GM23338 (cell line): Measurements from ENCODE around the gene DRICH1. TPM values are rescaled to one million over a fixed set of nuclear protein-coding genes. Genes with fewer than 3 reads are reported as not detected.

ENCODE experiments used
- ATAC-seq: fragments of 200-7000 bp; cut with Tn5 transposase; 3 replicates; pipeline ENCODE4 v1.9.1; 2020
- DNase-seq: peaks from one replicate; pipeline ENCODE4 v3.0.0-alpha.2; 2015; ENCODE audit warnings: low spot score
- H2AFZ ChIP-seq: fragments of 200-600 bp; sonication (generic); 2 replicates; pipeline ENCODE4 v1.8.0; 2016; ENCODE audit warnings: antibody characterized with exemption, mild to moderate bottlenecking, moderate library complexity
- H3F3A ChIP-seq: fragments of 200-600 bp; sonication (generic); replicated peaks from 2 replicates; pipeline ENCODE4 v1.8.0; 2017; ENCODE audit warnings: antibody characterized with exemption, mixed run types, low read depth
- H3K27ac ChIP-seq: fragments of 200-600 bp; sonication (generic); 2 replicates; pipeline ENCODE4 v1.6.1; 2016; ENCODE audit warnings: low read depth
- H3K27me3 ChIP-seq: fragments of 200-600 bp; sonication (generic); 2 replicates; pipeline ENCODE4 v1.8.0; 2016; ENCODE audit warnings: mild to moderate bottlenecking, mixed run types, moderate library complexity; ENCODE audit not compliant: insufficient read depth
- H3K36me3 ChIP-seq: fragments of 200-600 bp; sonication (generic); 2 replicates; pipeline ENCODE4 v1.8.0; 2016; ENCODE audit warnings: mild to moderate bottlenecking; ENCODE audit not compliant: insufficient read depth
- H3K4me1 ChIP-seq: fragments of 200-600 bp; sonication (generic); 2 replicates; pipeline ENCODE4 v1.8.0; 2016; ENCODE audit warnings: mild to moderate bottlenecking, moderate library complexity; ENCODE audit not compliant: insufficient read depth
- H3K4me2 ChIP-seq: fragments of 200-600 bp; sonication (generic); 2 replicates; pipeline ENCODE4 v1.7.1; 2017; ENCODE audit warnings: mixed run types
- H3K4me3 ChIP-seq: fragments of 200-600 bp; sonication (generic); 2 replicates; pipeline ENCODE4 v1.6.1; 2016; ENCODE audit warnings: mixed run types
- H3K79me2 ChIP-seq: fragments of 200-600 bp; sonication (generic); replicated peaks from 2 replicates; pipeline ENCODE4 v1.8.0; 2017; ENCODE audit warnings: mild to moderate bottlenecking; ENCODE audit not compliant: insufficient read depth
- H3K9me2 ChIP-seq: fragments of 200-600 bp; sonication (generic); 2 replicates; pipeline ENCODE4 v1.8.0; 2017; ENCODE audit not compliant: insufficient read depth
- H4K20me1 ChIP-seq: fragments of 200-600 bp; sonication (generic); replicated peaks from 2 replicates; pipeline ENCODE4 v1.8.0; 2017; ENCODE audit warnings: mild to moderate bottlenecking; ENCODE audit not compliant: insufficient read depth
- H3K27ac Mint-ChIP-seq: 2 replicates; pipeline ENCODE4 v1.8.0; 2020; ENCODE audit warnings: inconsistent platforms, mild to moderate bottlenecking, moderate library complexity, mixed read lengths
- H3K27me3 Mint-ChIP-seq: 3 replicates; pipeline ENCODE4 v1.8.0; 2022; ENCODE audit warnings: low read depth, mild to moderate bottlenecking, moderate library complexity, mixed read lengths, inconsistent platforms; ENCODE audit not compliant: insufficient read depth, poor library complexity
- H3K36me3 Mint-ChIP-seq: 3 replicates; pipeline ENCODE4 v1.8.0; 2021; ENCODE audit warnings: low read depth, mild to moderate bottlenecking, inconsistent platforms, moderate library complexity, mixed read lengths
- H3K4me1 Mint-ChIP-seq: 3 replicates; pipeline ENCODE4 v1.8.0; 2020; ENCODE audit warnings: mild to moderate bottlenecking, inconsistent platforms, mixed read lengths
- H3K4me3 Mint-ChIP-seq: 3 replicates; pipeline ENCODE4 v1.8.0; 2021; ENCODE audit warnings: moderate library complexity, mild to moderate bottlenecking, inconsistent platforms, mixed read lengths
- H3K9me3 Mint-ChIP-seq: 3 replicates; pipeline ENCODE4 v1.8.0; 2020; ENCODE audit warnings: moderate library complexity, mild to moderate bottlenecking, inconsistent platforms, mixed read lengths
- CREB1 ChIP-seq: fragments of 250-450 bp; sonication (Bioruptor Pico); IDR thresholded peaks from 2 replicates; pipeline ENCODE4 v1.5.0; 2020; ENCODE audit warnings: low read depth, mild to moderate bottlenecking, moderate library complexity
- EZH2 ChIP-seq: fragments of 200-600 bp; sonication (generic); IDR thresholded peaks from one replicate; pipeline ENCODE4 v1.8.0; 2017; ENCODE audit warnings: antibody characterized with exemption, mild to moderate bottlenecking, low read depth; ENCODE audit not compliant: unreplicated experiment
- EZH2phosphoT487 ChIP-seq: fragments of 200-600 bp; sonication (generic); IDR thresholded peaks from one replicate; pipeline ENCODE4 v1.8.1; 2018; ENCODE audit warnings: antibody characterized with exemption; ENCODE audit not compliant: unreplicated experiment
- JUNB ChIP-seq: IDR thresholded peaks from one replicate; pipeline ENCODE4 v1.6.1; 2016; ENCODE audit warnings: antibody characterized with exemption; ENCODE audit not compliant: unreplicated experiment
- NANOG ChIP-seq: IDR thresholded peaks from 2 replicates; pipeline ENCODE4 v1.6.1; 2016; ENCODE audit warnings: antibody characterized with exemption, borderline replicate concordance
- POLR2AphosphoS5 ChIP-seq: IDR thresholded peaks from 2 replicates; pipeline ENCODE4 v1.6.1; 2016; ENCODE audit warnings: antibody characterized with exemption, low read depth
- STAT1 ChIP-seq: IDR thresholded peaks from one replicate; pipeline ENCODE4 v1.6.1; 2016; ENCODE audit warnings: antibody characterized with exemption; ENCODE audit not compliant: unreplicated experiment
- ZNF114 ChIP-seq: fragments of 250-450 bp; sonication (Bioruptor Pico); IDR thresholded peaks from 2 replicates; pipeline ENCODE4 v1.5.0; 2020; ENCODE audit warnings: mild to moderate bottlenecking, moderate library complexity
- ZNF331 ChIP-seq: fragments of 250-450 bp; sonication (Bioruptor Pico); IDR thresholded peaks from 2 replicates; pipeline ENCODE4 v1.5.0; 2020; ENCODE audit warnings: low read depth, mild to moderate bottlenecking, moderate library complexity
- polyA plus RNA-seq: library from polyadenylated mRNA; unstranded; fragments of >200 nt; fragmentation: Nextera tagmentation; extraction: Ambion mirVana; gene quantifications from 2 replicates; pipeline ENCODE4 v1.2.1, GENCODE V29; 2016
- total RNA-seq: library from RNA; depleted of rRNA; stranded (reverse); fragments of >200 nt; shearing (Covaris generic); gene quantifications from 2 replicates; pipeline ENCODE4 v1.2.3, GENCODE V29; 2014
- TF ChIP-seq, protein P1 (sequence below), 2 experiments: fragments of 200-600 bp in 1 of 2; sonication (generic) in 1 of 2; conservative IDR thresholded peaks; 2 replicates each; pipeline versions ENCODE4 v1.5.1 to v1.6.1; 2016 to 2017; ENCODE audit warnings: antibody characterized with exemption in 2 of 2, low read depth in 2 of 2, mild to moderate bottlenecking in 2 of 2, moderate library complexity in 1 of 2
- TF ChIP-seq, protein P2 (sequence below): fragments of 250-450 bp; sonication (Bioruptor Pico); IDR thresholded peaks from 2 replicates; pipeline ENCODE4 v1.5.0; 2020; ENCODE audit warnings: mild to moderate bottlenecking, moderate library complexity
- TF ChIP-seq, protein P3 (sequence below): IDR thresholded peaks from 2 replicates; pipeline ENCODE4 v1.6.1; 2016; ENCODE audit warnings: antibody characterized with exemption
- TF ChIP-seq, protein P4 (sequence below): IDR thresholded peaks from one replicate; pipeline ENCODE4 v1.6.1; 2018; ENCODE audit warnings: antibody characterized with exemption; ENCODE audit not compliant: unreplicated experiment

The DRICH1 gene
- total and polyA plus RNA-seq, 2 experiments from 2014 or later: not detected

DNA sequence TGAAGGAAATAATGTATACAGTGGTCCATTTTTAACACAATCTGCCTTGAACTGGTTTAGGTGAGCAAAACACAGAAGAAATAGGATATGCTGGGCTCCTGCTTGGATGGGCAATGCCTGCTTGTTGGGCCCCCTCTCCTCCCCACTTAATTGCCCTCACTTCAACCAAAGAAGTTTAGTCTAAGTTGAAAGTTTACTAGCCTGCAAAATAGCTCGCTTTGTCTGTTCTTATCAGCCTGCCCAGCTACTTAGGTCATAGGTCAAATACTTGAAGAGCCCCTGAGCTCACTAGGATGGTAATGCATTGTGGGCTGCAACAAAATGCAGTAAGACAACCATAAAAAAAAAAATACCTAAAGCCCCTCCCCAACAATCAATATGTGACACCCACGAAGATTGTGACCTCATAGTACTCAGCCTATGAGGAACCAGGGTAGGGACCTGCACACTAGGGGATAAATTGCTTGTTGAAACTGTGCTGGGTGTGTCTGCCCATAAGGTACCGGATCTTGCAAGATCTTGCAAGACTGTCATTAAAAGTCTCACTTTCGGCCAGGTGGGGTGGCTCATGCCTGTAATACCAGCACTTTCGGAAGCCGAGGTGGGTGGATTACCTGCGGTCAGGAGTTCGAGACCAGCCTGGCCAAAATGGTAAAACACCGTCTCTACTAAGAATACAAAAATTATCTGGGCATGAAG is 10.9 kb downstream of the DRICH1 start:
- Histone ChIP-seq H3K27me3 (0 out of 2 replicates have a peak, but pooled peaks cover 3% of the 10 kb centered on the region), H4K20me1 (no peaks in the 10 kb centered on the region; the same call in 1 of the 2 replicates), H2AFZ (no peak overlapping the region), H3K9me2 (no peaks in the 10 kb centered on the region), H3K27ac (no peak overlapping the region), H3K4me3 (no peak overlapping the region), H3K4me1 (no peaks in the 10 kb centered on the region), H3F3A (no peaks in the 10 kb centered on the region), H3K4me2 (no peak overlapping the region), H3K36me3 (no peaks in the 10 kb centered on the region), H3K79me2 (no peaks in the 10 kb centered on the region)
- no peaks in the 10 kb centered on the region for H3K9me3 Mint-ChIP-seq
- H3K27ac Mint-ChIP-seq: no peak overlapping the region
- ATAC-seq: no peak
- no peak for DNase-seq
- peaks cover 5% of the 10 kb centered on the region for H3K27me3 Mint-ChIP-seq
- TF ChIP-seq POLR2AphosphoS5: no peak
- TF ChIP-seq JUNB: no peak
- TF ChIP-seq NANOG: no peak
- TF ChIP-seq CREB1 (CRISPR knock-in tag): no peak
- TF ChIP-seq EZH2phosphoT487: no peak
- TF ChIP-seq, protein P1, sequence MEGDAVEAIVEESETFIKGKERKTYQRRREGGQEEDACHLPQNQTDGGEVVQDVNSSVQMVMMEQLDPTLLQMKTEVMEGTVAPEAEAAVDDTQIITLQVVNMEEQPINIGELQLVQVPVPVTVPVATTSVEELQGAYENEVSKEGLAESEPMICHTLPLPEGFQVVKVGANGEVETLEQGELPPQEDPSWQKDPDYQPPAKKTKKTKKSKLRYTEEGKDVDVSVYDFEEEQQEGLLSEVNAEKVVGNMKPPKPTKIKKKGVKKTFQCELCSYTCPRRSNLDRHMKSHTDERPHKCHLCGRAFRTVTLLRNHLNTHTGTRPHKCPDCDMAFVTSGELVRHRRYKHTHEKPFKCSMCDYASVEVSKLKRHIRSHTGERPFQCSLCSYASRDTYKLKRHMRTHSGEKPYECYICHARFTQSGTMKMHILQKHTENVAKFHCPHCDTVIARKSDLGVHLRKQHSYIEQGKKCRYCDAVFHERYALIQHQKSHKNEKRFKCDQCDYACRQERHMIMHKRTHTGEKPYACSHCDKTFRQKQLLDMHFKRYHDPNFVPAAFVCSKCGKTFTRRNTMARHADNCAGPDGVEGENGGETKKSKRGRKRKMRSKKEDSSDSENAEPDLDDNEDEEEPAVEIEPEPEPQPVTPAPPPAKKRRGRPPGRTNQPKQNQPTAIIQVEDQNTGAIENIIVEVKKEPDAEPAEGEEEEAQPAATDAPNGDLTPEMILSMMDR (conservative IDR thresholded peaks at IDR 0.05; ENCODE audit: low read depth in 2 of 2): no peak
- no peak for TF ChIP-seq STAT1
- TF ChIP-seq, protein P2, sequence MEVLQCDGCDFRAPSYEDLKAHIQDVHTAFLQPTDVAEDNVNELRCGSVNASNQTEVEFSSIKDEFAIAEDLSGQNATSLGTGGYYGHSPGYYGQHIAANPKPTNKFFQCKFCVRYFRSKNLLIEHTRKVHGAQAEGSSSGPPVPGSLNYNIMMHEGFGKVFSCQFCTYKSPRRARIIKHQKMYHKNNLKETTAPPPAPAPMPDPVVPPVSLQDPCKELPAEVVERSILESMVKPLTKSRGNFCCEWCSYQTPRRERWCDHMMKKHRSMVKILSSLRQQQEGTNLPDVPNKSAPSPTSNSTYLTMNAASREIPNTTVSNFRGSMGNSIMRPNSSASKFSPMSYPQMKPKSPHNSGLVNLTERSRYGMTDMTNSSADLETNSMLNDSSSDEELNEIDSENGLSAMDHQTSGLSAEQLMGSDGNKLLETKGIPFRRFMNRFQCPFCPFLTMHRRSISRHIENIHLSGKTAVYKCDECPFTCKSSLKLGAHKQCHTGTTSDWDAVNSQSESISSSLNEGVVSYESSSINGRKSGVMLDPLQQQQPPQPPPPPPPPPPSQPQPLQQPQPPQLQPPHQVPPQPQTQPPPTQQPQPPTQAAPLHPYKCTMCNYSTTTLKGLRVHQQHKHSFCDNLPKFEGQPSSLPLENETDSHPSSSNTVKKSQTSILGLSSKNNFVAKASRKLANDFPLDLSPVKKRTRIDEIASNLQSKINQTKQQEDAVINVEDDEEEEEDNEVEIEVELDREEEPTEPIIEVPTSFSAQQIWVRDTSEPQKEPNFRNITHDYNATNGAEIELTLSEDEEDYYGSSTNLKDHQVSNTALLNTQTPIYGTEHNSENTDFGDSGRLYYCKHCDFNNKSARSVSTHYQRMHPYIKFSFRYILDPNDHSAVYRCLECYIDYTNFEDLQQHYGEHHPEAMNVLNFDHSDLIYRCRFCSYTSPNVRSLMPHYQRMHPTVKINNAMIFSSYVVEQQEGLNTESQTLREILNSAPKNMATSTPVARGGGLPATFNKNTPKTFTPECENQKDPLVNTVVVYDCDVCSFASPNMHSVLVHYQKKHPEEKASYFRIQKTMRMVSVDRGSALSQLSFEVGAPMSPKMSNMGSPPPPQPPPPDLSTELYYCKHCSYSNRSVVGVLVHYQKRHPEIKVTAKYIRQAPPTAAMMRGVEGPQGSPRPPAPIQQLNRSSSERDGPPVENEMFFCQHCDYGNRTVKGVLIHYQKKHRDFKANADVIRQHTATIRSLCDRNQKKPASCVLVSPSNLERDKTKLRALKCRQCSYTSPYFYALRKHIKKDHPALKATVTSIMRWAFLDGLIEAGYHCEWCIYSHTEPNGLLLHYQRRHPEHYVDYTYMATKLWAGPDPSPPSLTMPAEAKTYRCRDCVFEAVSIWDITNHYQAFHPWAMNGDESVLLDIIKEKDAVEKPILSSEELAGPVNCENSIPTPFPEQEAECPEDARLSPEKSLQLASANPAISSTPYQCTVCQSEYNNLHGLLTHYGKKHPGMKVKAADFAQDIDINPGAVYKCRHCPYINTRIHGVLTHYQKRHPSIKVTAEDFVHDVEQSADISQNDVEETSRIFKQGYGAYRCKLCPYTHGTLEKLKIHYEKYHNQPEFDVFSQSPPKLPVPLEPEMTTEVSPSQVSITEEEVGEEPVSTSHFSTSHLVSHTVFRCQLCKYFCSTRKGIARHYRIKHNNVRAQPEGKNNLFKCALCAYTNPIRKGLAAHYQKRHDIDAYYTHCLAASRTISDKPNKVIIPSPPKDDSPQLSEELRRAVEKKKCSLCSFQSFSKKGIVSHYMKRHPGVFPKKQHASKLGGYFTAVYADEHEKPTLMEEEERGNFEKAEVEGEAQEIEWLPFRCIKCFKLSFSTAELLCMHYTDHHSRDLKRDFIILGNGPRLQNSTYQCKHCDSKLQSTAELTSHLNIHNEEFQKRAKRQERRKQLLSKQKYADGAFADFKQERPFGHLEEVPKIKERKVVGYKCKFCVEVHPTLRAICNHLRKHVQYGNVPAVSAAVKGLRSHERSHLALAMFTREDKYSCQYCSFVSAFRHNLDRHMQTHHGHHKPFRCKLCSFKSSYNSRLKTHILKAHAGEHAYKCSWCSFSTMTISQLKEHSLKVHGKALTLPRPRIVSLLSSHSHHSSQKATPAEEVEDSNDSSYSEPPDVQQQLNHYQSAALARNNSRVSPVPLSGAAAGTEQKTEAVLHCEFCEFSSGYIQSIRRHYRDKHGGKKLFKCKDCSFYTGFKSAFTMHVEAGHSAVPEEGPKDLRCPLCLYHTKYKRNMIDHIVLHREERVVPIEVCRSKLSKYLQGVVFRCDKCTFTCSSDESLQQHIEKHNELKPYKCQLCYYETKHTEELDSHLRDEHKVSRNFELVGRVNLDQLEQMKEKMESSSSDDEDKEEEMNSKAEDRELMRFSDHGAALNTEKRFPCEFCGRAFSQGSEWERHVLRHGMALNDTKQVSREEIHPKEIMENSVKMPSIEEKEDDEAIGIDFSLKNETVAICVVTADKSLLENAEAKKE (CRISPR knock-in tag): no peak
- no peak for TF ChIP-seq ZNF331 (CRISPR knock-in tag)
- no peak for TF ChIP-seq EZH2
- TF ChIP-seq ZNF114: no peak
- TF ChIP-seq, protein P3, sequence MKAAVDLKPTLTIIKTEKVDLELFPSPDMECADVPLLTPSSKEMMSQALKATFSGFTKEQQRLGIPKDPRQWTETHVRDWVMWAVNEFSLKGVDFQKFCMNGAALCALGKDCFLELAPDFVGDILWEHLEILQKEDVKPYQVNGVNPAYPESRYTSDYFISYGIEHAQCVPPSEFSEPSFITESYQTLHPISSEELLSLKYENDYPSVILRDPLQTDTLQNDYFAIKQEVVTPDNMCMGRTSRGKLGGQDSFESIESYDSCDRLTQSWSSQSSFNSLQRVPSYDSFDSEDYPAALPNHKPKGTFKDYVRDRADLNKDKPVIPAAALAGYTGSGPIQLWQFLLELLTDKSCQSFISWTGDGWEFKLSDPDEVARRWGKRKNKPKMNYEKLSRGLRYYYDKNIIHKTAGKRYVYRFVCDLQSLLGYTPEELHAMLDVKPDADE: no peak
- TF ChIP-seq, protein P4, sequence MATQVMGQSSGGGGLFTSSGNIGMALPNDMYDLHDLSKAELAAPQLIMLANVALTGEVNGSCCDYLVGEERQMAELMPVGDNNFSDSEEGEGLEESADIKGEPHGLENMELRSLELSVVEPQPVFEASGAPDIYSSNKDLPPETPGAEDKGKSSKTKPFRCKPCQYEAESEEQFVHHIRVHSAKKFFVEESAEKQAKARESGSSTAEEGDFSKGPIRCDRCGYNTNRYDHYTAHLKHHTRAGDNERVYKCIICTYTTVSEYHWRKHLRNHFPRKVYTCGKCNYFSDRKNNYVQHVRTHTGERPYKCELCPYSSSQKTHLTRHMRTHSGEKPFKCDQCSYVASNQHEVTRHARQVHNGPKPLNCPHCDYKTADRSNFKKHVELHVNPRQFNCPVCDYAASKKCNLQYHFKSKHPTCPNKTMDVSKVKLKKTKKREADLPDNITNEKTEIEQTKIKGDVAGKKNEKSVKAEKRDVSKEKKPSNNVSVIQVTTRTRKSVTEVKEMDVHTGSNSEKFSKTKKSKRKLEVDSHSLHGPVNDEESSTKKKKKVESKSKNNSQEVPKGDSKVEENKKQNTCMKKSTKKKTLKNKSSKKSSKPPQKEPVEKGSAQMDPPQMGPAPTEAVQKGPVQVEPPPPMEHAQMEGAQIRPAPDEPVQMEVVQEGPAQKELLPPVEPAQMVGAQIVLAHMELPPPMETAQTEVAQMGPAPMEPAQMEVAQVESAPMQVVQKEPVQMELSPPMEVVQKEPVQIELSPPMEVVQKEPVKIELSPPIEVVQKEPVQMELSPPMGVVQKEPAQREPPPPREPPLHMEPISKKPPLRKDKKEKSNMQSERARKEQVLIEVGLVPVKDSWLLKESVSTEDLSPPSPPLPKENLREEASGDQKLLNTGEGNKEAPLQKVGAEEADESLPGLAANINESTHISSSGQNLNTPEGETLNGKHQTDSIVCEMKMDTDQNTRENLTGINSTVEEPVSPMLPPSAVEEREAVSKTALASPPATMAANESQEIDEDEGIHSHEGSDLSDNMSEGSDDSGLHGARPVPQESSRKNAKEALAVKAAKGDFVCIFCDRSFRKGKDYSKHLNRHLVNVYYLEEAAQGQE: no peak
- H3K4me1 Mint-ChIP-seq: no peaks in the 10 kb centered on the region; the same call in 2 of the 3 replicates
- no peaks in the 10 kb centered on the region for H3K36me3 Mint-ChIP-seq
- H3K4me3 Mint-ChIP-seq: no peak overlapping the region
